HEK293 (cell line): ENCODE data around the gene BICC1.

ENCODE experiments used
- CTCF ChIA-PET: fragments of 350-600 bp; formaldehyde crosslinking; extraction: SDS; loops from one replicate; lab custom pipeline; 2021; ENCODE audit warnings: antibody characterized with exemption; lab: Yijun Ruan, JAX
- POLR2A ChIA-PET: fragments of 300-600 bp; formaldehyde crosslinking; extraction: SDS; loops from one replicate; lab custom pipeline; 2020; ENCODE audit warnings: antibody characterized with exemption, inconsistent platforms; lab: Yijun Ruan, JAX
- H3K27ac ChIP-seq: fragments of 200-500 bp; sonication (Bioruptor generic); 2 replicates; pipeline ENCODE4 v1.5.1; 2014; ENCODE audit warnings: low read depth, low read length, control low read depth, inconsistent platforms; ENCODE audit errors: extremely low read depth
- H3K36me3 ChIP-seq, 2 experiments: fragments of 200-500 bp in 1 of 2; sonication (Bioruptor generic) in 1 of 2; 1 replicate in 1 of 2; 2 replicates in 1 of 2; pipeline ENCODE4 v1.5.1; 2014 to 2017; ENCODE audit warnings: inconsistent platforms in 2 of 2, low read length in 2 of 2; ENCODE audit not compliant: control insufficient read depth in 2 of 2, insufficient read depth in 1 of 2
- H3K4me1 ChIP-seq: fragments of 200-500 bp; sonication (Bioruptor generic); 2 replicates; pipeline ENCODE4 v1.5.1; 2014; ENCODE audit warnings: mild to moderate bottlenecking, low read length, inconsistent platforms; ENCODE audit not compliant: control insufficient read depth, insufficient read depth
- H3K4me3 ChIP-seq: 2 replicates; pipeline ENCODE4 v1.5.1; 2011; ENCODE audit warnings: low read depth, mild to moderate bottlenecking, control low read depth, low read length, moderate library complexity
- H3K9me3 ChIP-seq: fragments of 200-500 bp; sonication (Bioruptor generic); 2 replicates; pipeline ENCODE4 v1.5.1; 2014; ENCODE audit warnings: low read depth, low read length, inconsistent platforms; ENCODE audit not compliant: control insufficient read depth, insufficient read depth
- AEBP2 ChIP-seq: fragments of 450-650 bp; formaldehyde crosslinking; IDR thresholded peaks from 2 replicates; pipeline ENCODE4 v1.5.1; 2016; ENCODE audit warnings: missing biosample characterization, missing genetic modification characterization, borderline replicate concordance
- GFI1B ChIP-seq: fragments of 450-650 bp; formaldehyde crosslinking; IDR thresholded peaks from 2 replicates; pipeline ENCODE4 v1.5.1; 2016; ENCODE audit warnings: missing biosample characterization, missing genetic modification characterization
- GLIS1 ChIP-seq: fragments of 450-650 bp; formaldehyde crosslinking; IDR thresholded peaks from 2 replicates; pipeline ENCODE4 v1.5.1; 2016; ENCODE audit warnings: missing biosample characterization, missing genetic modification characterization
- ZBTB1 ChIP-seq: fragments of 450-650 bp; formaldehyde crosslinking; IDR thresholded peaks from 2 replicates; pipeline ENCODE4 v1.5.1; 2016; ENCODE audit warnings: missing biosample characterization, missing genetic modification characterization
- ZBTB6 ChIP-seq: fragments of 450-650 bp; formaldehyde crosslinking; IDR thresholded peaks from 2 replicates; pipeline ENCODE4 v1.5.1; 2017; ENCODE audit warnings: missing biosample characterization, missing genetic modification characterization
- ZFHX2 ChIP-seq: fragments of 450-650 bp; formaldehyde crosslinking; conservative IDR thresholded peaks from 2 replicates; pipeline ENCODE4 v1.5.1; 2016; ENCODE audit warnings: missing biosample characterization, missing genetic modification characterization
- ZFP37 ChIP-seq: fragments of 450-650 bp; formaldehyde crosslinking; IDR thresholded peaks from 2 replicates; pipeline ENCODE4 v1.5.1; 2016; ENCODE audit warnings: missing biosample characterization, missing genetic modification characterization
- ZNF148 ChIP-seq: fragments of 450-650 bp; formaldehyde crosslinking; IDR thresholded peaks from 2 replicates; pipeline ENCODE4 v1.5.0; 2017; ENCODE audit warnings: missing biosample characterization, missing genetic modification characterization, borderline replicate concordance
- ZNF239 ChIP-seq: fragments of 450-650 bp; formaldehyde crosslinking; IDR thresholded peaks from 2 replicates; pipeline ENCODE4 v1.5.1; 2016; ENCODE audit warnings: missing biosample characterization, missing genetic modification characterization
- ZNF274 ChIP-seq, 2 experiments: fragments of 200-500 bp in 1 of 2; fragments of 450-650 bp in 1 of 2; sonication (Bioruptor generic) in 1 of 2; formaldehyde crosslinking in 1 of 2; IDR thresholded peaks; 2 replicates each; pipeline versions ENCODE4 v1.5.1 to v1.6.1; 2014 to 2016; ENCODE audit warnings: borderline replicate concordance in 1 of 2, inconsistent platforms in 1 of 2, low read length in 1 of 2, missing biosample characterization in 1 of 2, missing genetic modification characterization in 1 of 2
- ZNF510 ChIP-seq: fragments of 450-650 bp; formaldehyde crosslinking; IDR thresholded peaks from 2 replicates; pipeline ENCODE4 v1.5.1; 2018; ENCODE audit warnings: mild to moderate bottlenecking, missing genetic modification characterization, missing biosample characterization; ENCODE audit not compliant: insufficient replicate concordance
- ZNF513 ChIP-seq: fragments of 450-650 bp; IDR thresholded peaks from 2 replicates; pipeline ENCODE4 v1.5.1; 2018; ENCODE audit warnings: missing biosample characterization, missing genetic modification characterization
- ZNF518A ChIP-seq: fragments of 450-650 bp; formaldehyde crosslinking; conservative IDR thresholded peaks from 2 replicates; pipeline ENCODE4 v1.5.1; 2016; ENCODE audit warnings: low read depth, missing biosample characterization, missing genetic modification characterization
- ZNF530 ChIP-seq: fragments of 450-650 bp; formaldehyde crosslinking; IDR thresholded peaks from 2 replicates; pipeline ENCODE4 v1.5.1; 2016; ENCODE audit warnings: low read depth, missing biosample characterization, missing genetic modification characterization
- ZNF623 ChIP-seq: fragments of 450-650 bp; formaldehyde crosslinking; IDR thresholded peaks from 2 replicates; pipeline ENCODE4 v1.5.1; 2016; ENCODE audit warnings: missing biosample characterization, missing genetic modification characterization
- ZNF830 ChIP-seq: fragments of 450-650 bp; IDR thresholded peaks from 2 replicates; pipeline ENCODE4 v1.5.0; 2018; ENCODE audit warnings: missing biosample characterization, missing genetic modification characterization, low read depth, mild to moderate bottlenecking, moderate library complexity
- ZSCAN4 ChIP-seq: fragments of 450-650 bp; formaldehyde crosslinking; IDR thresholded peaks from 2 replicates; pipeline ENCODE4 v1.5.1; 2017; ENCODE audit warnings: missing biosample characterization, missing genetic modification characterization

Gene BICC1

GRCh38 chr10:58870070-58870469, 357.4 kb downstream of the BICC1 start:
- CTCF ChIA-PET = no interaction called here
- H3K4me3 ChIP-seq = no peak overlapping the region
- H3K27ac ChIP-seq = no peak overlapping the region
- no peaks in the 10 kb centered on the region for H3K36me3 ChIP-seq
- no peaks in the 10 kb centered on the region for H3K4me1 ChIP-seq
- no peaks in the 10 kb centered on the region for H3K9me3 ChIP-seq
- POLR2A ChIA-PET = no interaction called here
- no peak for TF ChIP-seq ZNF623 (tag by site-specific recombination)
- no peak for TF ChIP-seq ZBTB1
- no peak for TF ChIP-seq ZNF830 (tag by site-specific recombination)
- no peak for TF ChIP-seq GFI1B (tag by site-specific recombination)
- TF ChIP-seq ZNF239 = no peak
- no peak for TF ChIP-seq ZNF148
- no peak for TF ChIP-seq AEBP2 (tag by site-specific recombination)
- no peak for TF ChIP-seq ZNF530 (tag by site-specific recombination)
- TF ChIP-seq ZNF518A = no peak
- no peak for TF ChIP-seq ZFHX2
- TF ChIP-seq ZNF513 (tag by site-specific recombination) = no peak
- TF ChIP-seq ZNF274 (IDR thresholded peaks at IDR 0.05; ENCODE audit: low read length) = no peak
- no peak for TF ChIP-seq ZNF274 (tag by site-specific recombination; IDR thresholded peaks at IDR 0.05; ENCODE audit: borderline replicate concordance)
- TF ChIP-seq ZBTB6 (tag by site-specific recombination) = no peak
- TF ChIP-seq ZFP37 (tag by site-specific recombination) = no peak
- TF ChIP-seq ZNF510 (tag by site-specific recombination) = no peak
- TF ChIP-seq GLIS1 (tag by site-specific recombination) = no peak
- no peak for TF ChIP-seq ZSCAN4 (tag by site-specific recombination)
- TF ChIP-seq, all 188 proteins: peak for 0
